Measurements from ENCODE around the gene SDK1. TPM values are rescaled to one million over a fixed set of nuclear protein-coding genes. Genes with fewer than 3 reads are reported as not detected.

The SDK1 gene
- total and polyA plus RNA-seq, 2 of the 8 experiments (the other 6 are each of a cell fraction or from before 2014, with no cell fraction given), result 3.3 to 7.2 TPM

- no peaks in the 10 kb centered on the region for H3K4me1 ChIP-seq (replicated peaks in 1 of 4; ENCODE audit: control insufficient read depth in 3 of 4, insufficient read depth in 4 of 4, low read length in 3 of 4)
- no peak overlapping the region for H3K27ac ChIP-seq (ENCODE audit: low read depth, low read length)
- H3K27me3 ChIP-seq (replicated peaks in 1 of 4; ENCODE audit: control insufficient read depth in 3 of 4, extremely low read depth in 1 of 4, insufficient read depth in 3 of 4, low read length in 3 of 4), result no peaks in the 10 kb centered on the region
- ChIA-PET POLR2A (ENCODE audit: partially characterized antibody) (interaction anchor here (0.6 kb wide), 1 partner anchor 114 kb away, joined by 3 read pairs; no protein-coding TSS in a partner anchor), CTCF (ENCODE audit: partially characterized antibody) (interaction anchor here (0.6 to 1.0 kb wide), 3 partner anchors 36 to 835 kb away, joined by 3 read pairs; no protein-coding TSS in a partner anchor)
- no peak overlapping the region for H4K8ac ChIP-seq (ENCODE audit: extremely low read depth, insufficient read depth, low read length)
- H4K5ac ChIP-seq (ENCODE audit: insufficient read length, low read depth, low read length), result no peak overlapping the region
- no peaks in the 10 kb centered on the region; a peak in 1 of 4 replicates for H3K9me3 ChIP-seq (ENCODE audit: insufficient read depth in 2 of 2, low read depth in 1 of 2, low read length in 1 of 2)
- H3K4me3 ChIP-seq (ENCODE audit: extremely low read depth in 1 of 4, insufficient read depth in 2 of 4, low read depth in 3 of 4, low read length in 4 of 4), result no peak overlapping the region
- H3K36me3 ChIP-seq (ENCODE audit: control insufficient read depth in 2 of 4, insufficient read depth in 4 of 4, low read length in 3 of 4), result no peaks in the 10 kb centered on the region
- H3K9ac ChIP-seq (replicated peaks in 1 of 4; ENCODE audit: extremely low read depth in 1 of 4, low read depth in 3 of 4, low read length in 3 of 4), result no peak overlapping the region
- no peaks in the 10 kb centered on the region; the same call in 1 of the 2 replicates for H3K79me1 ChIP-seq (ENCODE audit: low read depth, low read length)
- no peak overlapping the region for H2BK20ac ChIP-seq (ENCODE audit: low read length)
- no peak overlapping the region for H3K23ac ChIP-seq (ENCODE audit: insufficient read length)
- H3K56ac ChIP-seq (replicated peaks; ENCODE audit: insufficient read length, low read depth, low read length), result no peak overlapping the region
- H3K14ac ChIP-seq (ENCODE audit: insufficient read length), result no peak overlapping the region
- no peak overlapping the region for H2AK5ac ChIP-seq (ENCODE audit: low read depth, low read length)
- H3K23me2 ChIP-seq (ENCODE audit: low read depth, low read length), result no peaks in the 10 kb centered on the region
- no peaks in the 10 kb centered on the region for H4K20me1 ChIP-seq (replicated peaks in 1 of 2; ENCODE audit: control insufficient read depth in 1 of 2, insufficient read depth in 2 of 2, low read length in 2 of 2)
- no peak for FAIRE-seq
- no peak overlapping the region for H3K4me2 ChIP-seq (ENCODE audit: insufficient read depth in 1 of 2, low read depth in 2 of 2, low read length in 2 of 2)
- H2AFZ ChIP-seq (ENCODE audit: low read length), result no peak overlapping the region
- WGBS, 2 experiments (ENCODE audit: extremely low coverage in 1 of 2, insufficient coverage in 1 of 2, insufficient read length in 1 of 2, insufficient replicate concordance in 2 of 2, low coverage in 1 of 2, low lambda C conversion rate in 2 of 2, missing lambda C conversion rate in 1 of 2), result 95% methylated on average over 6 of the region's 6 CpGs; no CpG with 5 or more reads in 1 of the 2 experiments
- no peaks in the 10 kb centered on the region for H3K79me2 ChIP-seq (ENCODE audit: control insufficient read depth in 1 of 2, insufficient read depth in 2 of 2, low read length in 2 of 2)
- H2BK15ac ChIP-seq (ENCODE audit: low read length), result no peak overlapping the region
- no peak overlapping the region for H3K4ac ChIP-seq (replicated peaks; ENCODE audit: insufficient read length, low read depth, low read length)
- H2BK120ac ChIP-seq (replicated peaks; ENCODE audit: low read depth, low read length), result no peak overlapping the region
- no peak overlapping the region for H3K18ac ChIP-seq (ENCODE audit: extremely low read depth, low read length)
- no peak overlapping the region for H2BK12ac ChIP-seq (ENCODE audit: low read depth, low read length)
- H4K91ac ChIP-seq (replicated peaks; ENCODE audit: insufficient read length, low read length), result no peak overlapping the region
- H2BK5ac ChIP-seq (ENCODE audit: low read depth, low read length), result no peak overlapping the region
- DNase-seq (ENCODE audit: low read depth in 1 of 2, low spot score in 2 of 2), result no peak
- TF ChIP-seq, protein P1, sequence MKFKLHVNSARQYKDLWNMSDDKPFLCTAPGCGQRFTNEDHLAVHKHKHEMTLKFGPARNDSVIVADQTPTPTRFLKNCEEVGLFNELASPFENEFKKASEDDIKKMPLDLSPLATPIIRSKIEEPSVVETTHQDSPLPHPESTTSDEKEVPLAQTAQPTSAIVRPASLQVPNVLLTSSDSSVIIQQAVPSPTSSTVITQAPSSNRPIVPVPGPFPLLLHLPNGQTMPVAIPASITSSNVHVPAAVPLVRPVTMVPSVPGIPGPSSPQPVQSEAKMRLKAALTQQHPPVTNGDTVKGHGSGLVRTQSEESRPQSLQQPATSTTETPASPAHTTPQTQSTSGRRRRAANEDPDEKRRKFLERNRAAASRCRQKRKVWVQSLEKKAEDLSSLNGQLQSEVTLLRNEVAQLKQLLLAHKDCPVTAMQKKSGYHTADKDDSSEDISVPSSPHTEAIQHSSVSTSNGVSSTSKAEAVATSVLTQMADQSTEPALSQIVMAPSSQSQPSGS (IDR thresholded peaks at IDR 0.05; ENCODE audit: low read length), result no peak
- TF ChIP-seq BACH1 (IDR thresholded peaks at IDR 0.05; ENCODE audit: low read length), result no peak
- TF ChIP-seq ATF3 (IDR thresholded peaks at IDR 0.05; ENCODE audit: insufficient read depth, low read depth, low read length), result no peak
- TF ChIP-seq TAF7 (optimal IDR thresholded peaks at IDR 0.05; ENCODE audit: borderline replicate concordance, low read depth, low read length), result no peak
- TF ChIP-seq GABPA (IDR thresholded peaks at IDR 0.05; ENCODE audit: borderline replicate concordance, insufficient read depth, low read length), result no peak
- TF ChIP-seq FOSL1 (IDR thresholded peaks at IDR 0.05; ENCODE audit: insufficient read depth, low read depth, low read length), result no peak
- TF ChIP-seq SIX5 (IDR thresholded peaks at IDR 0.05; ENCODE audit: low read depth, low read length), result no peak
- no peak for TF ChIP-seq MAFK (IDR thresholded peaks at IDR 0.05; ENCODE audit: low read depth, low read length)
- TF ChIP-seq RFX5 (IDR thresholded peaks at IDR 0.05; ENCODE audit: borderline replicate concordance, low read depth, low read length), result no peak
- no peak for TF ChIP-seq SIRT6 (IDR thresholded peaks at IDR 0.05; ENCODE audit: low read length)
- no peak for TF ChIP-seq CTBP2 (IDR thresholded peaks at IDR 0.05; ENCODE audit: borderline replicate concordance, insufficient read depth, insufficient read length, low read length)
- no peak for TF ChIP-seq CREB1 (IDR thresholded peaks at IDR 0.05)
- TF ChIP-seq YY1 (IDR thresholded peaks at IDR 0.05; ENCODE audit: low read depth, low read length), result no peak
These were observed 652.1 kb downstream of the SDK1 start for GRCh38 chr7:3953133-3953532.
